WI38 (cell line): ENCODE measurements around the gene SNTG2.
"Not testable (repeated sequence)": the region's sequence is repeated elsewhere in the genome, so short reads cannot be mapped to it uniquely, and the experiment has no call there.

Experiments
- H3K4me3 ChIP-seq: 2 replicates; pipeline ENCODE4 v1.5.1; 2011; ENCODE audit warnings: low read depth, mild to moderate bottlenecking, control low read depth, low read length
- CTCF ChIP-seq: IDR thresholded peaks from 2 replicates; pipeline ENCODE4 v1.5.1; 2012; ENCODE audit warnings: low read depth, mild to moderate bottlenecking, control low read depth, low read length

The SNTG2 gene

GRCh38 chr2:1378456-1379150 is 428.0 kb downstream of the SNTG2 start:
- no peak overlapping the region for H3K4me3 ChIP-seq
- TF ChIP-seq CTCF, result no peak

- TF ChIP-seq CTCF, result no peak
- H3K4me3 ChIP-seq, result no peak overlapping the region
Measured at GRCh38 chr2:1381644-1382043, 431.0 kb downstream of the SNTG2 start.

- not testable (repeated sequence) for H3K4me3 ChIP-seq
Measured at GRCh38 chr2:1387954-1388725, 437.5 kb downstream of the SNTG2 start.

- not testable (repeated sequence) for H3K4me3 ChIP-seq
Measured at GRCh38 chr2:1390118-1390517, 439.5 kb downstream of the SNTG2 start.

GRCh38 chr2:1393321-1393720 is 442.7 kb downstream of the SNTG2 start:
- no peak overlapping the region for H3K4me3 ChIP-seq
- no peak for TF ChIP-seq CTCF

- no peak for TF ChIP-seq CTCF
Measured at GRCh38 chr2:1394709-1395408, 444.2 kb downstream of the SNTG2 start.

GRCh38 chr2:1397350-1397749 is 446.7 kb downstream of the SNTG2 start:
- no peak for TF ChIP-seq CTCF
- no peak overlapping the region for H3K4me3 ChIP-seq

More at GRCh38 chr2:1394709-1395408, 444.2 kb downstream of the SNTG2 start:
- no peak overlapping the region for H3K4me3 ChIP-seq

- no peak overlapping the region for H3K4me3 ChIP-seq
- no peak for TF ChIP-seq CTCF
Measured at GRCh38 chr2:1398191-1398590, 447.5 kb downstream of the SNTG2 start.
